Neural crest cell (in vitro differentiated cells): Measurements from ENCODE around the gene ELL. TPM values are rescaled to one million over a fixed set of nuclear protein-coding genes. Genes with fewer than 3 reads are reported as not detected.

Experiments used
- DNase-seq: peaks from one replicate; pipeline ENCODE4 v3.0.0; 2021; ENCODE audit warnings: low read depth, mixed read lengths, low spot score
- H3K27ac Mint-ChIP-seq: one replicate; pipeline ENCODE4 v1.8.0; 2021; ENCODE audit warnings: mild to moderate bottlenecking, mixed read lengths; ENCODE audit not compliant: unreplicated experiment
- H3K27me3 Mint-ChIP-seq: 2 replicates; pipeline ENCODE4 v1.8.0; 2021; ENCODE audit warnings: low read depth, mild to moderate bottlenecking, mixed read lengths
- H3K36me3 Mint-ChIP-seq: 2 replicates; pipeline ENCODE4 v1.8.0; 2021; ENCODE audit warnings: low read depth, mild to moderate bottlenecking, mixed read lengths
- H3K4me1 Mint-ChIP-seq: 2 replicates; pipeline ENCODE4 v1.8.0; 2021; ENCODE audit warnings: mixed read lengths
- H3K4me3 Mint-ChIP-seq: one replicate; pipeline ENCODE4 v1.8.0; 2021; ENCODE audit warnings: mild to moderate bottlenecking, mixed read lengths
- H3K9me3 Mint-ChIP-seq: 2 replicates; pipeline ENCODE4 v1.8.0; 2021; ENCODE audit warnings: mixed read lengths
- CTCF ChIP-seq: fragments of 200-600 bp; sonication (generic); conservative IDR thresholded peaks from 2 replicates; pipeline ENCODE4 v1.5.0; 2021; ENCODE audit warnings: antibody characterized with exemption, mild to moderate bottlenecking
- total RNA-seq: library from RNA; stranded (reverse); gene quantifications from 2 replicates; pipeline ENCODE4 v1.2.1, GENCODE V29; 2021

The ELL gene
- total RNA-seq, 1 donor from 2014 or later = 11.1 TPM

- no peak for TF ChIP-seq CTCF
- Mint-ChIP-seq H3K27me3 (no peaks in the 10 kb centered on the region), H3K4me3 (no peak overlapping the region)
Measured at GRCh38 chr19:18503337-18503970, 18.4 kb downstream of the ELL start.

GRCh38 chr19:18502638-18503294, 19.1 kb downstream of the ELL start:
- H3K4me3 Mint-ChIP-seq = no peak overlapping the region
- TF ChIP-seq CTCF = no peak
- no peak overlapping the region for H3K27ac Mint-ChIP-seq
- H3K27me3 Mint-ChIP-seq = no peaks in the 10 kb centered on the region
- peaks cover 25% of the 10 kb centered on the region for H3K4me1 Mint-ChIP-seq
- no peak for DNase-seq
- H3K36me3 Mint-ChIP-seq = no peaks in the 10 kb centered on the region
- no peaks in the 10 kb centered on the region for H3K9me3 Mint-ChIP-seq

More at GRCh38 chr19:18503337-18503970, 18.4 kb downstream of the ELL start:
- Mint-ChIP-seq H3K36me3 (no peaks in the 10 kb centered on the region), H3K27ac (no peak overlapping the region), H3K4me1 (peaks cover 28% of the 10 kb centered on the region), H3K9me3 (no peaks in the 10 kb centered on the region)
- DNase-seq = no peak

- Mint-ChIP-seq H3K4me3 (no peak overlapping the region), H3K27ac (no peak overlapping the region)
Measured at GRCh38 chr19:18502246-18502637, 19.6 kb downstream of the ELL start.

GRCh38 chr19:18501832-18502231, 20.0 kb downstream of the ELL start:
- peaks cover 20% of the 10 kb centered on the region for H3K4me1 Mint-ChIP-seq
- no peaks in the 10 kb centered on the region for H3K27me3 Mint-ChIP-seq
- no peaks in the 10 kb centered on the region for H3K9me3 Mint-ChIP-seq
- H3K27ac Mint-ChIP-seq = no peak overlapping the region
- DNase-seq = no peak
- no peak overlapping the region for H3K4me3 Mint-ChIP-seq
- no peak for TF ChIP-seq CTCF
- no peaks in the 10 kb centered on the region for H3K36me3 Mint-ChIP-seq

More at GRCh38 chr19:18502246-18502637, 19.6 kb downstream of the ELL start:
- no peak for TF ChIP-seq CTCF
- H3K4me1 Mint-ChIP-seq = peaks cover 20% of the 10 kb centered on the region
- no peak for DNase-seq
- H3K27me3 Mint-ChIP-seq = no peaks in the 10 kb centered on the region
- H3K36me3 Mint-ChIP-seq = no peaks in the 10 kb centered on the region
- H3K9me3 Mint-ChIP-seq = no peaks in the 10 kb centered on the region

GRCh38 chr19:18501351-18501750, 20.5 kb downstream of the ELL start:
- H3K4me3 Mint-ChIP-seq = no peak overlapping the region

More at GRCh38 chr19:18501351-18501750, 20.5 kb downstream of the ELL start:
- TF ChIP-seq CTCF = no peak
- H3K27ac Mint-ChIP-seq = no peak overlapping the region
- no peak for DNase-seq
- H3K4me1 Mint-ChIP-seq = peaks cover 17% of the 10 kb centered on the region
- H3K36me3 Mint-ChIP-seq = no peaks in the 10 kb centered on the region
- no peaks in the 10 kb centered on the region for H3K27me3 Mint-ChIP-seq
- no peaks in the 10 kb centered on the region for H3K9me3 Mint-ChIP-seq
